Hepatocyte (in vitro differentiated cells): ENCODE measurements around the gene LATS2. TPM values are rescaled to one million over a fixed set of nuclear protein-coding genes. Genes with fewer than 3 reads are reported as not detected.
"Not testable (repeated sequence)": the region's sequence is repeated elsewhere in the genome, so short reads cannot be mapped to it uniquely, and the experiment has no call there.

Source experiments
- DNase-seq: peaks from one replicate; pipeline ENCODE4 v3.0.0-alpha.2; 2016; ENCODE audit warnings: low spot score
- H2AFZ ChIP-seq: fragments of 200-600 bp; sonication (generic); 2 replicates; pipeline ENCODE4 v1.6.0; 2016; ENCODE audit warnings: antibody characterized with exemption, mild to moderate bottlenecking
- H3K27ac ChIP-seq: fragments of 200-600 bp; sonication (generic); 2 replicates; pipeline ENCODE4 v1.5.1; 2016; ENCODE audit warnings: mild to moderate bottlenecking
- H3K27me3 ChIP-seq: fragments of 200-600 bp; sonication (generic); 2 replicates; pipeline ENCODE4 v1.6.1; 2016
- H3K36me3 ChIP-seq: fragments of 200-600 bp; sonication (generic); replicated peaks from 2 replicates; pipeline ENCODE4 v1.5.1; 2016; ENCODE audit warnings: low read depth; ENCODE audit not compliant: insufficient read depth
- H3K4me1 ChIP-seq: fragments of 200-600 bp; sonication (generic); 2 replicates; pipeline ENCODE4 v1.5.1; 2016; ENCODE audit warnings: mild to moderate bottlenecking, moderate library complexity; ENCODE audit not compliant: insufficient read depth
- H3K4me2 ChIP-seq: fragments of 200-600 bp; sonication (generic); 2 replicates; pipeline ENCODE4 v1.6.0; 2016
- H3K4me3 ChIP-seq: fragments of 200-600 bp; sonication (generic); 2 replicates; pipeline ENCODE4 v1.5.1; 2016; ENCODE audit warnings: mild to moderate bottlenecking
- H3K79me2 ChIP-seq: fragments of 200-600 bp; sonication (generic); 2 replicates; pipeline ENCODE4 v1.6.0; 2017; ENCODE audit warnings: mild to moderate bottlenecking
- H3K9me2 ChIP-seq: fragments of 200-600 bp; sonication (generic); replicated peaks from 2 replicates; pipeline ENCODE4 v1.6.0; 2017; ENCODE audit warnings: mild to moderate bottlenecking; ENCODE audit not compliant: insufficient read depth
- H3K9me3 ChIP-seq: fragments of 200-600 bp; sonication (generic); 2 replicates; pipeline ENCODE4 v1.5.1; 2016; ENCODE audit warnings: low read depth, mild to moderate bottlenecking
- H4K20me1 ChIP-seq: fragments of 200-600 bp; sonication (generic); 2 replicates; pipeline ENCODE4 v1.6.0; 2016; ENCODE audit warnings: mild to moderate bottlenecking; ENCODE audit not compliant: insufficient read depth, poor library complexity, severe bottlenecking
- EZH2 ChIP-seq: fragments of 200-600 bp; sonication (generic); IDR thresholded peaks from 2 replicates; pipeline ENCODE4 v1.6.1; 2016; ENCODE audit warnings: antibody characterized with exemption, mild to moderate bottlenecking, borderline replicate concordance
- EZH2phosphoT487 ChIP-seq: fragments of 200-600 bp; sonication (generic); IDR thresholded peaks from one replicate; pipeline ENCODE4 v1.6.1; 2018; ENCODE audit warnings: antibody characterized with exemption, mild to moderate bottlenecking, low read depth, moderate library complexity; ENCODE audit not compliant: unreplicated experiment, severe bottlenecking
- WGBS: methylation state at CpG from one replicate; pipeline ENCODE4 v1.1.6; 2016; ENCODE audit warnings: low lambda C conversion rate; ENCODE audit errors: missing lambda C conversion rate; 5-methylcytosine and 5-hydroxymethylcytosine counted together
- polyA plus RNA-seq: library from polyadenylated mRNA; unstranded; fragments of >200 nt; fragmentation: Nextera tagmentation; extraction: Ambion mirVana; gene quantifications from 2 replicates; pipeline ENCODE4 v1.2.1, GENCODE V29; 2016
- total RNA-seq: library from RNA; depleted of rRNA; stranded (reverse); fragments of >200 nt; gene quantifications from 2 replicates; pipeline ENCODE4 v1.2.3, GENCODE V29; 2014
- TF ChIP-seq, protein P1 (sequence below): fragments of 200-600 bp; sonication (generic); IDR thresholded peaks from 2 replicates; pipeline ENCODE4 v1.5.1; 2016; ENCODE audit warnings: antibody characterized with exemption, mild to moderate bottlenecking; ENCODE audit not compliant: poor library complexity

The LATS2 gene
- total and polyA plus RNA-seq, 2 experiments from 2014 or later = 6.2 to 15.5 TPM

DNA sequence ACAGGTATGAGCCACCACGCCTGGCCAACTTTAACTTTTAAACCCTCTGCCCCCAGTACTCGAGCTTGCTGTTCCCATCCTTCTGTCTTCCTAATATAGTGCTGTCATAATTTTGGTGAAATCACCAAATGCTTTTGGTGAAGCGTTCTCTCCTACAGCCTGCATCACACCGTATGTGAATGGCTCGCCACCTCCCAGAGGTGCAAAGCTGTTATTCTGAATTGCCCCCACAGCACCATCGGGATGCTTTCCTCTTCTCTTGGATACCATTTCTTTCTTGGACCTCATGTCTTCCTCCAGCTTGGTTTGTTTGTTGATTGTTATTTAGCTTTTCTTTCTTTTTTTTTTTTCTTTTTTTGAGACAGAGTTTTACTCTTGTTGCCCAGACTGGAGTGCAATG, 105.9 kb downstream of the LATS2 start:
- H3K27ac ChIP-seq = no peak overlapping the region
- no peaks in the 10 kb centered on the region for H3K4me1 ChIP-seq
- no peak overlapping the region for H3K4me3 ChIP-seq
- no peak for DNase-seq
- H3K27me3 ChIP-seq = no peaks in the 10 kb centered on the region
- H3K9me2 ChIP-seq = no peaks in the 10 kb centered on the region
- H3K36me3 ChIP-seq = no peaks in the 10 kb centered on the region
- no peaks in the 10 kb centered on the region for H3K9me3 ChIP-seq
- 88% methylated on average over 6 of the region's 6 CpGs for WGBS
- no peak overlapping the region for H2AFZ ChIP-seq
- H3K79me2 ChIP-seq = no peaks in the 10 kb centered on the region
- no peaks in the 10 kb centered on the region for H4K20me1 ChIP-seq
- TF ChIP-seq, protein P1, sequence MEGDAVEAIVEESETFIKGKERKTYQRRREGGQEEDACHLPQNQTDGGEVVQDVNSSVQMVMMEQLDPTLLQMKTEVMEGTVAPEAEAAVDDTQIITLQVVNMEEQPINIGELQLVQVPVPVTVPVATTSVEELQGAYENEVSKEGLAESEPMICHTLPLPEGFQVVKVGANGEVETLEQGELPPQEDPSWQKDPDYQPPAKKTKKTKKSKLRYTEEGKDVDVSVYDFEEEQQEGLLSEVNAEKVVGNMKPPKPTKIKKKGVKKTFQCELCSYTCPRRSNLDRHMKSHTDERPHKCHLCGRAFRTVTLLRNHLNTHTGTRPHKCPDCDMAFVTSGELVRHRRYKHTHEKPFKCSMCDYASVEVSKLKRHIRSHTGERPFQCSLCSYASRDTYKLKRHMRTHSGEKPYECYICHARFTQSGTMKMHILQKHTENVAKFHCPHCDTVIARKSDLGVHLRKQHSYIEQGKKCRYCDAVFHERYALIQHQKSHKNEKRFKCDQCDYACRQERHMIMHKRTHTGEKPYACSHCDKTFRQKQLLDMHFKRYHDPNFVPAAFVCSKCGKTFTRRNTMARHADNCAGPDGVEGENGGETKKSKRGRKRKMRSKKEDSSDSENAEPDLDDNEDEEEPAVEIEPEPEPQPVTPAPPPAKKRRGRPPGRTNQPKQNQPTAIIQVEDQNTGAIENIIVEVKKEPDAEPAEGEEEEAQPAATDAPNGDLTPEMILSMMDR = no peak
- no peak for TF ChIP-seq EZH2phosphoT487
- no peak for TF ChIP-seq EZH2
- H3K4me2 ChIP-seq = no peak overlapping the region

DNA sequence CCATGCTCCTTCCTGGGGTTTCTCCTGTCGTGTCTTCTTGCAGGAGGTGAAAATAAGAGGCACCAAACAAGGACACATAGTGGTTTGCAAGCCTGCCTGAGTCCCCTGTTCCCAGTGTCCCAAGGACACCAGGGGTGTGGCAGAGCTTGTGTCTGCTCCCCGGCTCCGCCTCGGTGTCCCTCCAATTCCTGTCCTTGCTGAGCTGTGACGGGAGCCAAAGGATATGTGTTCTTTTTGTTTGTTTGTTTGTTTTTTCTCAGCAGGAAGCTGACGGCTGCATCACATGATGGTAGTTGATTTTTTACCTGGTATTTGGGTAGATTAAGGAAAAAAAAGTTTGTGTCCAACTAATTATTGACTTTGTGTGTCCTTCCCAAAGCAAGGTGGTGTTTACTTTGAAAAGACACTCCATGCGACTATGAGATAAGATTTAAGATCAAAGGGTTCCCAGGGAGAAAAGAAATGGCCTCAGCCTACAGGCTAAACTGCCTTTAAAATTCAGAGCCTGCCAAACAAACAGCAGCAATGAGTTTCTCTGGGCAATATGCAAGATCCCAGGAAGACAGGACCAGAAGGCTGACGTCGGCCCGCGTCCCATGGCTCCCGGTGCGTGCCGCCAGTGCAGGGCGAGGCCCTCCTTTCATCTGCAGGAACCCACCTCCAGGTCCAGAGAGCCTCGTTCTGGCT, 108.0 kb downstream of the LATS2 start:
- TF ChIP-seq, protein P1 = no peak
- no peak for TF ChIP-seq EZH2
- no peak for TF ChIP-seq EZH2phosphoT487
- no peaks in the 10 kb centered on the region for H3K4me1 ChIP-seq
- H3K79me2 ChIP-seq = no peaks in the 10 kb centered on the region
- H3K4me3 ChIP-seq = no peak overlapping the region
- H3K9me3 ChIP-seq = no peaks in the 10 kb centered on the region
- 43% methylated on average over 16 of the region's 16 CpGs for WGBS
- H3K36me3 ChIP-seq = no peaks in the 10 kb centered on the region
- H3K4me2 ChIP-seq = no peak overlapping the region
- no peaks in the 10 kb centered on the region for H3K27me3 ChIP-seq
- H3K9me2 ChIP-seq = no peaks in the 10 kb centered on the region
- no peak overlapping the region for H2AFZ ChIP-seq
- no peaks in the 10 kb centered on the region for H4K20me1 ChIP-seq
- DNase-seq = no peak
- H3K27ac ChIP-seq = no peak overlapping the region

DNA sequence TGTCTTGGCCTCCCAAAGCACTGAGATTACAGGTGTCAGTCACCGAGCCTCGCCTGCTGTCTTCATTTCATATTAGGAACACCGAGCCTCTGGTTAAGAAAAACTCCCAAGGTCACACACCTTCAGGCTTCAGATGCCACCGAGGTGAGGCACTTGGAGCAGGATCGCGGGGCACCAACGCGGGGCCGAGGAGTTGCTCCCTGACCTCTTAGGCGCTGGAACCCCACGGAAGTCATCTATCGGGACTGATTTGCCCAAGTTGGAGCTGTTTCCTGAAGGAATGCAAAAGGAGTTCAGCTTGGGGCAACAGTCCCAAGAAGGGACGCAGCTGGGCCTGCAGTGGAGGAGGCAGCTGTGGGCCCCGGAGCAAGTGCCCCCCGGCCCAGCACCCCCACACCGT, 108.5 kb downstream of the LATS2 start:
- no peaks in the 10 kb centered on the region for H3K9me2 ChIP-seq
- H3K4me2 ChIP-seq = no peak overlapping the region
- no peaks in the 10 kb centered on the region for H3K4me1 ChIP-seq
- no peak for DNase-seq
- no peaks in the 10 kb centered on the region for H3K79me2 ChIP-seq
- H3K27ac ChIP-seq = no peak overlapping the region
- 87% methylated on average over 16 of the region's 16 CpGs for WGBS
- no peak for TF ChIP-seq EZH2phosphoT487
- TF ChIP-seq EZH2 = no peak
- TF ChIP-seq, protein P1 = no peak
- no peak overlapping the region for H3K4me3 ChIP-seq
- H3K36me3 ChIP-seq = no peaks in the 10 kb centered on the region
- no peaks in the 10 kb centered on the region for H3K9me3 ChIP-seq
- H3K27me3 ChIP-seq = no peaks in the 10 kb centered on the region
- no peak overlapping the region for H2AFZ ChIP-seq
- H4K20me1 ChIP-seq = no peaks in the 10 kb centered on the region

DNA sequence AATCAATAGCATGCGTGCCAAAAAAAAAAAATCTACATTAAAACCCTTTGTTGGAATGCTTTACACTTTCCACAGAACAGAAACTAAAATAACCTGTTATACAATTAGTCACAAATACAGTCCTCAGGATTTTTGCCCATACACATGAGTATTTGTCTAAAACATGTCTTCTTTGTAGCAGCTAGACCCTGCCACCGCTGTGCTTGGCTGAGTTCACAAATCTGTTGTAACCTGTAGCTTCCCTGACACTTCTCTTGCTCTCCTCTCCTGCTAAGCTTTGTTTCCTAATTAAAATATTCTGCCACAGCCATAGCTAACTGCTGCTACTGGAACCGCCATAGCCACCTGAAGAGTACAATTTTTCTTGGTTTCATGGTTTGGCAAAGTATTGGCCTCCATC, 113.4 kb downstream of the LATS2 start:
- not testable (repeated sequence) for H3K4me3 ChIP-seq, H2AFZ ChIP-seq, H3K4me1 ChIP-seq, H3K4me2 ChIP-seq, H3K27ac ChIP-seq, H3K36me3 ChIP-seq, H3K27me3 ChIP-seq, H3K79me2 ChIP-seq, H4K20me1 ChIP-seq, H3K9me3 ChIP-seq, DNase-seq, H3K9me2 ChIP-seq
- 90% methylated on average over 3 of the region's 3 CpGs for WGBS
